ENCODE results near the gene IL17RD. TPM values are rescaled to one million over a fixed set of nuclear protein-coding genes. Genes with fewer than 3 reads are reported as not detected.

Gene IL17RD
- total RNA-seq, 2 donors from 2014 or later: 3.1 to 7.9 TPM

GRCh38 chr3:57152151-57153143, 12.7 kb downstream of the IL17RD start:
- H3K36me3 ChIP-seq: no peaks in the 10 kb centered on the region
- peak overlapping the region; percentile 43 for H3K4me3 ChIP-seq
- no peaks in the 10 kb centered on the region for H3K9me3 ChIP-seq
- peak overlapping the region in 1 of 2 donors; percentile 15 for H3K27ac ChIP-seq
- no peaks in the 10 kb centered on the region for H3K27me3 ChIP-seq (replicated peaks; ENCODE audit: insufficient read depth)
- peaks cover 0 to 9% of the 10 kb centered on the region in 2 donors for H3K4me1 ChIP-seq (ENCODE audit: control insufficient read depth in 1 of 2, low read depth in 2 of 2)
- no peak for DNase-seq (ENCODE audit: low spot score)
- TF ChIP-seq CTCF (IDR thresholded peaks at IDR 0.05): peak; percentile 41
- no peak for ATAC-seq (ENCODE audit: insufficient number of reproducible peaks, low FRiP score, low read depth)

GRCh38 chr3:57151749-57152148, 13.4 kb downstream of the IL17RD start:
- DNase-seq (ENCODE audit: low spot score) (no peak), ATAC-seq (ENCODE audit: insufficient number of reproducible peaks, low FRiP score, low read depth) (no peak)
- Histone ChIP-seq H3K36me3 (no peaks in the 10 kb centered on the region), H3K4me1 (ENCODE audit: control insufficient read depth in 1 of 2, low read depth in 2 of 2) (peaks cover 0 to 9% of the 10 kb centered on the region in 2 donors), H3K27me3 (replicated peaks; ENCODE audit: insufficient read depth) (no peaks in the 10 kb centered on the region), H3K27ac (no peak overlapping the region), H3K4me3 (peak overlapping the region; percentile 43), H3K9me3 (no peaks in the 10 kb centered on the region)
- TF ChIP-seq CTCF (IDR thresholded peaks at IDR 0.05): no peak

- H3K4me1 ChIP-seq (ENCODE audit: control insufficient read depth in 1 of 2, low read depth in 2 of 2): peaks cover 0 to 9% of the 10 kb centered on the region in 2 donors
- ATAC-seq (ENCODE audit: insufficient number of reproducible peaks, low FRiP score, low read depth) (no peak), DNase-seq (ENCODE audit: low spot score) (no peak)
- no peak overlapping the region for H3K27ac ChIP-seq
- H3K36me3 ChIP-seq: no peaks in the 10 kb centered on the region
- H3K4me3 ChIP-seq: no peak overlapping the region
- TF ChIP-seq CTCF (IDR thresholded peaks at IDR 0.05): no peak
- H3K9me3 ChIP-seq: no peaks in the 10 kb centered on the region
- no peaks in the 10 kb centered on the region for H3K27me3 ChIP-seq (replicated peaks; ENCODE audit: insufficient read depth)
Observed at GRCh38 chr3:57151021-57151449, 14.1 kb downstream of the IL17RD start.

GRCh38 chr3:57150113-57150581, 15.0 kb downstream of the IL17RD start:
- no peaks in the 10 kb centered on the region for H3K27me3 ChIP-seq (replicated peaks; ENCODE audit: insufficient read depth)
- no peak overlapping the region for H3K27ac ChIP-seq
- no peaks in the 10 kb centered on the region for H3K36me3 ChIP-seq
- DNase-seq (ENCODE audit: low spot score) (no peak), ATAC-seq (ENCODE audit: insufficient number of reproducible peaks, low FRiP score, low read depth) (no peak)
- no peaks in the 10 kb centered on the region for H3K9me3 ChIP-seq
- peaks cover 0 to 9% of the 10 kb centered on the region in 2 donors for H3K4me1 ChIP-seq (ENCODE audit: control insufficient read depth in 1 of 2, low read depth in 2 of 2)
- TF ChIP-seq CTCF (IDR thresholded peaks at IDR 0.05): no peak
- no peak overlapping the region for H3K4me3 ChIP-seq

- H3K4me3 ChIP-seq: no peak overlapping the region
- DNase-seq (ENCODE audit: low spot score): no peak
- H3K4me1 ChIP-seq (ENCODE audit: control insufficient read depth in 1 of 2, low read depth in 2 of 2): peaks cover 0 to 7% of the 10 kb centered on the region in 2 donors
- no peaks in the 10 kb centered on the region for H3K27me3 ChIP-seq (replicated peaks; ENCODE audit: insufficient read depth)
- ATAC-seq (ENCODE audit: insufficient number of reproducible peaks, low FRiP score, low read depth): no peak
- no peak overlapping the region for H3K27ac ChIP-seq
- TF ChIP-seq CTCF (IDR thresholded peaks at IDR 0.05): no peak
- no peaks in the 10 kb centered on the region for H3K36me3 ChIP-seq
- H3K9me3 ChIP-seq: no peaks in the 10 kb centered on the region
Observed at GRCh38 chr3:57147071-57147470, 18.1 kb downstream of the IL17RD start.

Data from thoracic aorta (tissue), 2 donors.